GM12878 (cell line): ENCODE measurements around the gene GSE1. TPM values are rescaled to one million over a fixed set of nuclear protein-coding genes. Genes with fewer than 3 reads are reported as not detected.

ENCODE experiments used
- ATF3 ChIP-seq: IDR thresholded peaks from 2 replicates; pipeline ENCODE4 v1.6.1; 2011; ENCODE audit warnings: low read depth, mild to moderate bottlenecking, low read length, moderate library complexity, borderline replicate concordance; ENCODE audit errors: extremely low read depth
- ATF7 ChIP-seq: fragments of 450-650 bp; IDR thresholded peaks from 2 replicates; pipeline ENCODE4 v1.6.1; 2016; ENCODE audit warnings: low read depth, mild to moderate bottlenecking
- CUX1 ChIP-seq: IDR thresholded peaks from 2 replicates; pipeline ENCODE4 v1.6.1; 2012; ENCODE audit warnings: improper control_type of control experiment, low read depth, low read length; ENCODE audit not compliant: insufficient replicate concordance
- HDAC6 ChIP-seq: fragments of 200-600 bp; sonication (generic); IDR thresholded peaks from one replicate; pipeline ENCODE4 v1.8.0; 2017; ENCODE audit warnings: antibody characterized with exemption; ENCODE audit not compliant: unreplicated experiment
- HSF1 ChIP-seq: fragments of 150-350 bp; IDR thresholded peaks from 2 replicates; pipeline ENCODE4 v1.6.1; 2014; ENCODE audit warnings: mild to moderate bottlenecking, low read depth, low read length
- KDM1A ChIP-seq: fragments of 200-600 bp; sonication (generic); IDR thresholded peaks from 2 replicates; pipeline ENCODE4 v1.6.1; 2016; ENCODE audit warnings: borderline replicate concordance
- MTA2 ChIP-seq: fragments of 450-650 bp; IDR thresholded peaks from 2 replicates; pipeline ENCODE4 v1.6.1; 2016; ENCODE audit warnings: low read depth, mild to moderate bottlenecking, moderate library complexity
- NFYA ChIP-seq: IDR thresholded peaks from 2 replicates; pipeline ENCODE4 v1.6.1; 2011; ENCODE audit warnings: low read depth, mild to moderate bottlenecking, low read length, improper control_type of control experiment, borderline replicate concordance
- PRDM15 ChIP-seq: fragments of 450-650 bp; formaldehyde crosslinking; IDR thresholded peaks from 2 replicates; pipeline ENCODE4 v1.4.0; 2020; ENCODE audit warnings: mild to moderate bottlenecking, moderate library complexity
- SP1 ChIP-seq: IDR thresholded peaks from one replicate; pipeline ENCODE4 v1.6.1; 2011; ENCODE audit warnings: low read depth, low read length
- SPI1 ChIP-seq: IDR thresholded peaks from 2 replicates; pipeline ENCODE4 v1.6.1; 2011; ENCODE audit warnings: low read depth, mild to moderate bottlenecking, low read length, moderate library complexity, borderline replicate concordance; ENCODE audit not compliant: insufficient read depth
- STAT3 ChIP-seq: IDR thresholded peaks from 2 replicates; pipeline ENCODE4 v1.6.1; 2011; ENCODE audit warnings: low read depth, low read length, improper control_type of control experiment
- polyA plus RNA-seq, 11 experiments: library from polyadenylated mRNA; depleted of rRNA in 4 of 11; unstranded in 6 of 11; stranded (reverse) in 5 of 11; fragments of >200 nt; fragmentation: Nextera tagmentation in 4 of 11; fragmentation: Illumina TruSeq in 1 of 11; extraction: Ambion mirVana in 4 of 11; extraction: Trizol in 1 of 11; gene quantifications; 1 replicate in 1 of 11; 2 replicates in 10 of 11; pipeline versions ENCODE4 v1.2.1 to v1.2.3, GENCODE V29; 2011 to 2016; ENCODE audit warnings: inconsistent platforms in 2 of 11, missing spikeins in 2 of 11, low read depth in 1 of 11
- total RNA-seq, 4 experiments: library from RNA; depleted of rRNA in 3 of 4; stranded (reverse); fragments of >200 nt in 3 of 4; fragmentation: Illumina TruSeq in 1 of 4; extraction: Trizol in 1 of 4; gene quantifications; 2 replicates each; pipeline versions ENCODE4 v1.2.1 to v1.2.3, GENCODE V29; 2013 to 2021
- TF ChIP-seq, protein P1 (sequence below): IDR thresholded peaks from 2 replicates; pipeline ENCODE4 v1.6.1; 2012; ENCODE audit warnings: low read depth, low read length, improper control_type of control experiment
- TF ChIP-seq, protein P2 (sequence below): fragments of 450-650 bp; IDR thresholded peaks from 2 replicates; pipeline ENCODE4 v1.6.1; 2018; ENCODE audit warnings: mild to moderate bottlenecking, low read depth, moderate library complexity; ENCODE audit not compliant: partially characterized antibody

The GSE1 gene
- total and polyA plus RNA-seq, 10 of the 15 experiments (the other 5 are each of a cell fraction or from before 2014, with no cell fraction given) = 4.6 to 58.7 (median 18.2) TPM

DNA sequence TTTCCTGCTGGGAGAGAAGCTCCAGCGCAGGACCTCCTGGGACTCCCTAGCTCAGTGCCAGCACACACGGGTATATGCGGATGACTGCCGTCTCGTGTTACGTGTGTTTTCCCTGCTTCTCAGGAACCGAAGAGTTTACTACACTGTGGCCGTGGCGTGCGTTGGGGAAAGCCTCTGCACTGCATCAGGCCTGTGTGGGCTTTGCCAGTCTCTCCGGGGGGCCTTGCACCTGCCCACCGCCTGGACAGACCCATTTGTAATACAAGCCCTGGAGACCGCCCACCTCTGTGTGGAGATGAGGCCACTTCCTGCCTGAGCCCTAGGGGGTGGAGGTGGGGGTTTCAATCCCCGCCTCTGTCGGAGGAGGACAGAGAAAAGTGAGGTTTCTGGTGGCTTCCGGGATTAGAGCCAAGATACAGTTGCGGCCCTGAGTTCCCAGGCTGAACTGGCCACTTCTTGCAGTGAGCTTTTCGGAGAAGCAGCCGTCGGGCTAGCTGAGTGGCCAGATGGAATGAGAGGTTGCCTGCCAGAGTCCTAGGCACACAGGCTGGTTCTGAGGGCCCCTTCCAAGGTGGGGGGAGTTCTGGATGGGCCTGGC lies 43.4 kb upstream of the GSE1 start (continued):
- TF ChIP-seq PRDM15 (CRISPR knock-in tag) (no peak), SPI1 (peak; percentile 72), SP1 (peak; percentile 27), ATF7 (peak; percentile 78), HDAC6 (no peak), STAT3 (no peak), MTA2 (peak; percentile 48; the same call in 1 of the 2 replicates), KDM1A (no peak), HSF1 (no peak), ATF3 (no peak), CUX1 (no peak), NFYA (no peak)
- TF ChIP-seq, protein P1, sequence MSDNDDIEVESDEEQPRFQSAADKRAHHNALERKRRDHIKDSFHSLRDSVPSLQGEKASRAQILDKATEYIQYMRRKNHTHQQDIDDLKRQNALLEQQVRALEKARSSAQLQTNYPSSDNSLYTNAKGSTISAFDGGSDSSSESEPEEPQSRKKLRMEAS = no peak
- TF ChIP-seq, protein P2, sequence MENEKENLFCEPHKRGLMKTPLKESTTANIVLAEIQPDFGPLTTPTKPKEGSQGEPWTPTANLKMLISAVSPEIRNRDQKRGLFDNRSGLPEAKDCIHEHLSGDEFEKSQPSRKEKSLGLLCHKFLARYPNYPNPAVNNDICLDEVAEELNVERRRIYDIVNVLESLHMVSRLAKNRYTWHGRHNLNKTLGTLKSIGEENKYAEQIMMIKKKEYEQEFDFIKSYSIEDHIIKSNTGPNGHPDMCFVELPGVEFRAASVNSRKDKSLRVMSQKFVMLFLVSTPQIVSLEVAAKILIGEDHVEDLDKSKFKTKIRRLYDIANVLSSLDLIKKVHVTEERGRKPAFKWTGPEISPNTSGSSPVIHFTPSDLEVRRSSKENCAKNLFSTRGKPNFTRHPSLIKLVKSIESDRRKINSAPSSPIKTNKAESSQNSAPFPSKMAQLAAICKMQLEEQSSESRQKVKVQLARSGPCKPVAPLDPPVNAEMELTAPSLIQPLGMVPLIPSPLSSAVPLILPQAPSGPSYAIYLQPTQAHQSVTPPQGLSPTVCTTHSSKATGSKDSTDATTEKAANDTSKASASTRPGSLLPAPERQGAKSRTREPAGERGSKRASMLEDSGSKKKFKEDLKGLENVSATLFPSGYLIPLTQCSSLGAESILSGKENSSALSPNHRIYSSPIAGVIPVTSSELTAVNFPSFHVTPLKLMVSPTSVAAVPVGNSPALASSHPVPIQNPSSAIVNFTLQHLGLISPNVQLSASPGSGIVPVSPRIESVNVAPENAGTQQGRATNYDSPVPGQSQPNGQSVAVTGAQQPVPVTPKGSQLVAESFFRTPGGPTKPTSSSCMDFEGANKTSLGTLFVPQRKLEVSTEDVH = no peak
